ENCODE results near the gene THSD7A.

- TF ChIP-seq CTCF (IDR thresholded peaks at IDR 0.05), result no peak
- TF ChIP-seq ZFX (IDR thresholded peaks at IDR 0.05; ENCODE audit: borderline replicate concordance), result no peak
Observed at GRCh38 chr7:11811709-11812108, 20.3 kb downstream of the THSD7A start.

Measured in 22Rv1 (cell line).